Breast epithelium (tissue), 4 donors: ENCODE measurements around the gene TENM3. TPM values are rescaled to one million over a fixed set of nuclear protein-coding genes. Genes with fewer than 3 reads are reported as not detected.
A peak's percentile ranks its signal among the peaks of the same experiment; 100 is the strongest.
"Not testable (repeated sequence)": the region's sequence is repeated elsewhere in the genome, so short reads cannot be mapped to it uniquely, and the experiment has no call there.

Experiments
- DNase-seq, 2 donors: peaks; one replicate each; pipeline ENCODE4 v3.0.0-alpha.2; 2019; ENCODE audit warnings: low spot score in 2 of 2
- H3K27ac ChIP-seq, 2 donors: fragments of 200-600 bp; sonication (generic) in 1 of 2; one replicate each; pipeline ENCODE4 v1.5.1; 2016 to 2019; ENCODE audit warnings: mild to moderate bottlenecking in 1 of 2
- H3K27me3 ChIP-seq, 2 donors: fragments of 200-600 bp; sonication (generic) in 1 of 2; one replicate each; pipeline versions ENCODE4 v1.5.1 to v1.6.0; 2017 to 2019; ENCODE audit warnings: control low read depth in 1 of 2, mild to moderate bottlenecking in 1 of 2
- H3K36me3 ChIP-seq: fragments of 200-600 bp; one replicate; pipeline ENCODE4 v1.5.1; 2019
- H3K4me1 ChIP-seq, 2 donors: fragments of 200-600 bp; sonication (generic); one replicate each; pipeline ENCODE4 v1.5.1; 2016 to 2019; ENCODE audit warnings: control low read depth in 1 of 2
- H3K4me3 ChIP-seq, 3 donors: fragments of 200-600 bp; sonication (generic); 1 replicate in 2 of 3; 2 replicates in 1 of 3; pipeline ENCODE4 v1.5.1; 2016 to 2019; ENCODE audit warnings: mild to moderate bottlenecking in 3 of 3, moderate library complexity in 2 of 3
- H3K9me3 ChIP-seq, 2 donors: fragments of 200-600 bp; sonication (generic) in 1 of 2; one replicate each; pipeline ENCODE4 v1.5.1; 2016 to 2019; ENCODE audit warnings: control low read depth in 1 of 2
- CTCF ChIP-seq, 3 donors: fragments of 450-650 bp; IDR thresholded peaks; one replicate each; pipeline ENCODE4 v1.5.1; 2016 to 2017; ENCODE audit warnings: antibody characterized with exemption in 3 of 3, mild to moderate bottlenecking in 3 of 3, moderate library complexity in 3 of 3
- POLR2A ChIP-seq: fragments of 450-650 bp; IDR thresholded peaks from one replicate; pipeline ENCODE4 v1.6.1; 2016; ENCODE audit warnings: antibody characterized with exemption, mild to moderate bottlenecking, moderate library complexity
- POLR2AphosphoS5 ChIP-seq, 3 donors: sonication (generic); formaldehyde crosslinking; IDR thresholded peaks; one replicate each; pipeline ENCODE4 v1.6.1; 2017; ENCODE audit warnings: antibody characterized with exemption in 3 of 3
- intact Hi-C: fragments of 100-400 bp; cut with DNase I; formaldehyde crosslinking; loops from one replicate; pipeline ENCODE4 v1.15.1; 2023; ENCODE audit warnings: low total_unique reads
- total RNA-seq, 3 donors: library from RNA; depleted of rRNA; stranded (reverse); fragments of >200 nt; gene quantifications; one replicate each; pipeline ENCODE4 v1.1.0, GENCODE V29; 2016

Gene TENM3
- total RNA-seq, 3 donors from 2014 or later, result 4.6 to 30.6 (median 8.8) TPM

GRCh38 chr4:182240161-182241130, 2.8 kb upstream of the TENM3 start:
- H3K4me1 ChIP-seq, result no peaks in the 10 kb centered on the region
- TF ChIP-seq CTCF (IDR thresholded peaks at IDR 0.05) (no peak), POLR2A (no peak), POLR2AphosphoS5 (IDR thresholded peaks at IDR 0.05) (no peak)
- H3K27ac ChIP-seq, result no peak overlapping the region
- H3K9me3 ChIP-seq, result no peaks in the 10 kb centered on the region
- intact Hi-C loops, result no loop called here
- H3K27me3 ChIP-seq, result no peaks in the 10 kb centered on the region
- H3K4me3 ChIP-seq, result no peak overlapping the region
- H3K36me3 ChIP-seq, result no peaks in the 10 kb centered on the region
- DNase-seq, result no peak

GRCh38 chr4:182242260-182242659, 942 bp upstream of the TENM3 start:
- H3K9me3 ChIP-seq, DNase-seq, intact Hi-C loops, H3K4me1 ChIP-seq, H3K4me3 ChIP-seq, H3K27ac ChIP-seq, H3K36me3 ChIP-seq, H3K27me3 ChIP-seq: not testable (repeated sequence)

GRCh38 chr4:182242787-182243186, 415 bp upstream of the TENM3 start:
- H3K4me3 ChIP-seq, result no peak overlapping the region
- DNase-seq, result no peak
- no peaks in the 10 kb centered on the region for H3K9me3 ChIP-seq
- H3K27me3 ChIP-seq, result no peaks in the 10 kb centered on the region
- H3K36me3 ChIP-seq, result no peaks in the 10 kb centered on the region
- intact Hi-C loops, result no loop called here
- TF ChIP-seq POLR2A, result no peak
- TF ChIP-seq CTCF (IDR thresholded peaks at IDR 0.05), result no peak
- no peak for TF ChIP-seq POLR2AphosphoS5 (IDR thresholded peaks at IDR 0.05)
- H3K4me1 ChIP-seq, result no peaks in the 10 kb centered on the region
- no peak overlapping the region for H3K27ac ChIP-seq

GRCh38 chr4:182245041-182245440, 1.8 kb downstream of the TENM3 start:
- intact Hi-C loops, result no loop called here
- no peak for DNase-seq
- Histone ChIP-seq H3K4me3 (no peak overlapping the region), H3K9me3 (no peaks in the 10 kb centered on the region), H3K4me1 (no peaks in the 10 kb centered on the region), H3K36me3 (no peaks in the 10 kb centered on the region), H3K27ac (no peak overlapping the region), H3K27me3 (no peaks in the 10 kb centered on the region)
- no peak for TF ChIP-seq CTCF (IDR thresholded peaks at IDR 0.05)
- TF ChIP-seq POLR2AphosphoS5 (IDR thresholded peaks at IDR 0.05), result no peak
- TF ChIP-seq POLR2A, result no peak

GRCh38 chr4:182245541-182246215, 2.5 kb downstream of the TENM3 start:
- no peak for DNase-seq
- TF ChIP-seq POLR2A, result no peak
- no peak for TF ChIP-seq CTCF (IDR thresholded peaks at IDR 0.05)
- no peak for TF ChIP-seq POLR2AphosphoS5 (IDR thresholded peaks at IDR 0.05)
- no peaks in the 10 kb centered on the region for H3K36me3 ChIP-seq
- no peaks in the 10 kb centered on the region for H3K4me1 ChIP-seq
- no peaks in the 10 kb centered on the region for H3K27me3 ChIP-seq
- H3K27ac ChIP-seq, result no peak overlapping the region
- peak overlapping the region in 1 of 3 donors; percentile 18 for H3K4me3 ChIP-seq
- no peaks in the 10 kb centered on the region for H3K9me3 ChIP-seq
- intact Hi-C loops, result no loop called here
